ENCODE data around the gene ABCC5.

DNA sequence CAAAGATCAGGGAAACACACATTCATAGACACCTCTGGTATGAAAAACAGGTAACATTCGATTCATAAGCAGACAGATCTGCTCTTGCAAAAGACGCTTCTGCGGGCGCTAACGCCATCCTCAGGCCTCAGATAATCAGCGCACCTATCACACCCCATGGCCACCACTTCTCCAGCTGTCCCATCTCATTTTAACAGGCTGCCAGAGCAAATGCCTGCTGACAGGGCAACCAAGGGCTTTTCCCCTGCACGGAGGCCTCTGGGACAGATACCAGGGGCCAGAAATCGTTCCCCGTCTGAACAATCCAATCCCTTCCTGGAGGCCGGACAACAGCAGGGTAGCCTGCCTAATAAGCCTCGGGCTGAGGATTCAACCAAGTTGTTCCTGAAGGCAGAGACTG lies 15.2 kb downstream of the ABCC5 start:
- TF ChIP-seq, protein P1, sequence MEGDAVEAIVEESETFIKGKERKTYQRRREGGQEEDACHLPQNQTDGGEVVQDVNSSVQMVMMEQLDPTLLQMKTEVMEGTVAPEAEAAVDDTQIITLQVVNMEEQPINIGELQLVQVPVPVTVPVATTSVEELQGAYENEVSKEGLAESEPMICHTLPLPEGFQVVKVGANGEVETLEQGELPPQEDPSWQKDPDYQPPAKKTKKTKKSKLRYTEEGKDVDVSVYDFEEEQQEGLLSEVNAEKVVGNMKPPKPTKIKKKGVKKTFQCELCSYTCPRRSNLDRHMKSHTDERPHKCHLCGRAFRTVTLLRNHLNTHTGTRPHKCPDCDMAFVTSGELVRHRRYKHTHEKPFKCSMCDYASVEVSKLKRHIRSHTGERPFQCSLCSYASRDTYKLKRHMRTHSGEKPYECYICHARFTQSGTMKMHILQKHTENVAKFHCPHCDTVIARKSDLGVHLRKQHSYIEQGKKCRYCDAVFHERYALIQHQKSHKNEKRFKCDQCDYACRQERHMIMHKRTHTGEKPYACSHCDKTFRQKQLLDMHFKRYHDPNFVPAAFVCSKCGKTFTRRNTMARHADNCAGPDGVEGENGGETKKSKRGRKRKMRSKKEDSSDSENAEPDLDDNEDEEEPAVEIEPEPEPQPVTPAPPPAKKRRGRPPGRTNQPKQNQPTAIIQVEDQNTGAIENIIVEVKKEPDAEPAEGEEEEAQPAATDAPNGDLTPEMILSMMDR (IDR thresholded peaks at IDR 0.05; ENCODE audit: low read depth, low read length): no peak
- TF ChIP-seq POLR2A (IDR thresholded peaks at IDR 0.05; ENCODE audit: extremely low read depth, insufficient read length) (no peak), MYC (IDR thresholded peaks at IDR 0.05; ENCODE audit: low read depth, low read length) (no peak)
- TF ChIP-seq, protein P2, sequence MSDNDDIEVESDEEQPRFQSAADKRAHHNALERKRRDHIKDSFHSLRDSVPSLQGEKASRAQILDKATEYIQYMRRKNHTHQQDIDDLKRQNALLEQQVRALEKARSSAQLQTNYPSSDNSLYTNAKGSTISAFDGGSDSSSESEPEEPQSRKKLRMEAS (IDR thresholded peaks at IDR 0.05; ENCODE audit: low read depth, low read length): no peak

All from NB4 (cell line).